Upper lobe of left lung (tissue), 4 donors: ENCODE results near the gene STAG1.

Experiments
- EP300 ChIP-seq, 4 donors: sonication (generic); formaldehyde crosslinking; IDR thresholded peaks; one replicate each; pipeline ENCODE4 v1.5.1; 2017; ENCODE audit warnings: antibody characterized with exemption in 4 of 4, control low read depth in 2 of 4
- POLR2A ChIP-seq, 4 donors: fragments of 450-650 bp; IDR thresholded peaks; one replicate each; pipeline ENCODE4 v1.5.1; 2016 to 2017; ENCODE audit warnings: antibody characterized with exemption in 4 of 4, mild to moderate bottlenecking in 2 of 4
- POLR2AphosphoS5 ChIP-seq, 2 donors: sonication (generic); formaldehyde crosslinking; IDR thresholded peaks; one replicate each; pipeline ENCODE4 v1.5.1; 2017; ENCODE audit warnings: antibody characterized with exemption in 2 of 2
- TF ChIP-seq, protein P1 (sequence below), 6 experiments: fragments of 450-650 bp in 4 of 6; fragments of 200-600 bp in 2 of 6; sonication (generic) in 2 of 6; IDR thresholded peaks; one replicate each; pipeline ENCODE4 v1.5.1; 2016 to 2019; ENCODE audit warnings: antibody characterized with exemption in 6 of 6

DNA sequence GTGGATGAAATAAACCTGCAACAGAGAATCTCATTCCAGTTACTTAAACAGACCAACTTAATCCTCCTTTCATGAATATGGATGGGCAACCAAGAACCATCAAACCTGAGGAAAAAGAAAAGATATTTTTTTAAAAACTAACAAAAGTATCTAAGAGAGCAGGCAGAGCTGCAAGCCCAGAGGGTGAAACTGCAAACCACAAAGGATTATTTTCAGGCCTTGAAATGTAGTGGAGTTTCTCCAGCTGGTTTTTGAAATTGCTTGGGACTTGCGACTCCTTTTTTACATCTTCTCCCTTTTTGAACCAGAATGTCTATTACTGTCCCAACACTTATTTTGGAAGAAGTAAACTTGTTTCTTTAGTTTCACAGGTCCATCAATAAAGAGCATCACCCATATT is 87.4 kb downstream of the STAG1 start:
- TF ChIP-seq POLR2AphosphoS5 (IDR thresholded peaks at IDR 0.05) (no peak), EP300 (IDR thresholded peaks at IDR 0.05) (no peak), POLR2A (IDR thresholded peaks at IDR 0.05) (no peak)
- TF ChIP-seq, protein P1, sequence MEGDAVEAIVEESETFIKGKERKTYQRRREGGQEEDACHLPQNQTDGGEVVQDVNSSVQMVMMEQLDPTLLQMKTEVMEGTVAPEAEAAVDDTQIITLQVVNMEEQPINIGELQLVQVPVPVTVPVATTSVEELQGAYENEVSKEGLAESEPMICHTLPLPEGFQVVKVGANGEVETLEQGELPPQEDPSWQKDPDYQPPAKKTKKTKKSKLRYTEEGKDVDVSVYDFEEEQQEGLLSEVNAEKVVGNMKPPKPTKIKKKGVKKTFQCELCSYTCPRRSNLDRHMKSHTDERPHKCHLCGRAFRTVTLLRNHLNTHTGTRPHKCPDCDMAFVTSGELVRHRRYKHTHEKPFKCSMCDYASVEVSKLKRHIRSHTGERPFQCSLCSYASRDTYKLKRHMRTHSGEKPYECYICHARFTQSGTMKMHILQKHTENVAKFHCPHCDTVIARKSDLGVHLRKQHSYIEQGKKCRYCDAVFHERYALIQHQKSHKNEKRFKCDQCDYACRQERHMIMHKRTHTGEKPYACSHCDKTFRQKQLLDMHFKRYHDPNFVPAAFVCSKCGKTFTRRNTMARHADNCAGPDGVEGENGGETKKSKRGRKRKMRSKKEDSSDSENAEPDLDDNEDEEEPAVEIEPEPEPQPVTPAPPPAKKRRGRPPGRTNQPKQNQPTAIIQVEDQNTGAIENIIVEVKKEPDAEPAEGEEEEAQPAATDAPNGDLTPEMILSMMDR (IDR thresholded peaks at IDR 0.05) = no peak
